Medulla oblongata (tissue), 1 donor: Measurements from ENCODE around the gene UBE2S.

ENCODE experiments used
- DNase-seq: peaks from one replicate; pipeline ENCODE4 v3.0.0-alpha.2; 2015; ENCODE audit errors: extremely low spot score

Gene UBE2S

GRCh38 chr19:55384131-55384919 lies 23.3 kb downstream of the UBE2S start, which contains the start of gene TMEM238:
TSS of gene TMEM238 (minus strand) at chr19:55384292. CDS start at chr19:55384259, 33 bp downstream.
- peak; percentile 19 for DNase-seq

- DNase-seq = peak; percentile 39
Measured at GRCh38 chr19:55383279-55384130, 24.1 kb downstream of the UBE2S start.

DNA sequence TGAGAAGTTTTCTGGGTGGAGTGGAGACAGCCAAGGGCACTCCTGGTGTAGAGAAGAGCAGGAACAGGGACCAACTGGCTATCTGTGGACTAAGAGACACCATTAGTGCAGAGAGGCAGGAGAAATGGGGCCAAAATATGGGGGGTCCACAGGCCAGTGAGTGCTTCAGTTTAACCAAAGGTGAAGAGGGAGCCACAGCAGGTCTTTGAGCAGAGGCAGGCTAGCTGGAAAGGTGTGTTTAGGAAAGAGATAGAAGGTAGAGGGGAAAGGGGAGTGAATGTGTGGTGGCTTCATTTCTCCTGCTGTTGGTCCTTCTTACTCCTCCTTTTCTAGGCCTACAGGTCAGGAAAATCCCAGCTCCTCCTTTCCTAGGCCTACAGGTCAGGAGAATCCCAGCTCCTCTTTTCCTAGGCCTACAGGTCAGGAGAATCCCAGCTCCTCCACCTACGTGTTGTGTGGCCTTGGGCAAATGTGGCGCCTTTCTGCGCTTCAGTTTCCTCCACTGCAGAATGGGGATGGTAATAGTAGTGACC lies 25.0 kb downstream of the UBE2S start:
- DNase-seq = no peak

DNA sequence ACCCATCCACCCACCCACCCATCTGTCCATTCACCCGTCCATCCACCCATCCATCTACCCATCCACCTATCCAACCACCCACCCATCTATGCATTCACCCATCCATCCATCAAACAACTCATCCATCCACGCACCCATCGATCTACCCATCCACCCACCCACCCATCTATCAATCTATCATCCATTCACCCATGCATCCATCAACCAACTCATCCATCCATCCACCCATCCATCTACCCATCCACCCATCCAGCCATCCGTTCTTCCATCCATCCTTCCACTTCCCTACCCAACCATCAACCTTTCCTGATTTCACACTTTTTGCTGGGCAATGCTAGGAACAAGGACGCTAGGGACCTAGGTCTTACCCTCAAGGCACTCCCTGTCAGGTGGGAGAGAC lies 25.6 kb downstream of the UBE2S start:
- DNase-seq = no peak

GRCh38 chr19:55379174-55379573 lies 28.4 kb downstream of the UBE2S start:
- no peak for DNase-seq

- DNase-seq = no peak
Measured at GRCh38 chr19:55377356-55378131, 30.0 kb downstream of the UBE2S start.

GRCh38 chr19:55376241-55376933 lies 31.2 kb downstream of the UBE2S start, which contains the start of gene TMEM190:
TSS of gene TMEM190 (plus strand) at chr19:55376826. CDS start at chr19:55376854, 28 bp downstream.
- no peak for DNase-seq

- DNase-seq = no peak
Measured at GRCh38 chr19:55373993-55374757, 33.4 kb downstream of the UBE2S start.

GRCh38 chr19:55373306-55373992 lies 34.1 kb downstream of the UBE2S start:
- DNase-seq = no peak

DNA sequence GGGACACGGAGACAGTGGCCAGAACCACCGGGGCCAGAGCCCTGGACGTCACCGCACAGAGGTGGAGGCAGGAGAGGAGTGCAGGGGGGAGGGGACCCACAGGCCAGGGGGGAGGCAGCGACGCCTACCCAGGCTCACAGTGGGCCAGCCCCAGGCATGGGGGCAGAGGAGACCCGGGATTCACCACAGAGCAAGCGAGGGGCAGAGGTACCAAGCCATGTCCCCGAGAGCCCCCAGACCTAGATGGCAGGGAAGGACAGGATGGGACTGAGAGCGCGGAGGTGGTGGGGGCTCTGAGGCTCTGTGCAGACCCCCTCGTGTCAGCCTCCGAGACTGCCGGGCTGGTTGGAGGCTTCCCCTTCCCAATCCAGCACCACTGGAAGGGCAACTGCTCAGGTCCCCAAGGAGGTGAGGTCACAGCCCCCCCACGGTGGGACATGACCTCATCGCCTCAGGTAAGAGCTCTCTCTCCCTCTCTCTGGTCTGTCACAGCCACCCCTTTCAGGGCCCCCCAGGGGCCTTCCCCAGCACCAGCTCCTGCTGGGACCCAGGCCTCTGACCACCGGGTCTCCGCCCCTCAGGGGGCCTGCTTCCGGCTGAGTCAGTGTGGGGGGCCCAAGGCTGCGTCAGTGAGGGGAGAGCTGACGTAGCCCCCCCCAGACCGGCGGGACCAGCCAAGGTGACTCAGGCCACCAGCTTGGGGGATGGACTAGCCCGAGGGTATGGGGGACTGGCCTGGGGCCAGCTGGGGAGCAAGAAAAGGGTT lies 35.1 kb downstream of the UBE2S start:
- no peak for DNase-seq

- no peak for DNase-seq
Measured at GRCh38 chr19:55370305-55370988, 37.1 kb downstream of the UBE2S start, which contains the start of gene IL11. TSS of gene IL11 (minus strand) at chr19:55370463. CDS start at chr19:55370310, 153 bp downstream.

- no peak for DNase-seq
Measured at GRCh38 chr19:55369653-55370304, 37.8 kb downstream of the UBE2S start.

DNA sequence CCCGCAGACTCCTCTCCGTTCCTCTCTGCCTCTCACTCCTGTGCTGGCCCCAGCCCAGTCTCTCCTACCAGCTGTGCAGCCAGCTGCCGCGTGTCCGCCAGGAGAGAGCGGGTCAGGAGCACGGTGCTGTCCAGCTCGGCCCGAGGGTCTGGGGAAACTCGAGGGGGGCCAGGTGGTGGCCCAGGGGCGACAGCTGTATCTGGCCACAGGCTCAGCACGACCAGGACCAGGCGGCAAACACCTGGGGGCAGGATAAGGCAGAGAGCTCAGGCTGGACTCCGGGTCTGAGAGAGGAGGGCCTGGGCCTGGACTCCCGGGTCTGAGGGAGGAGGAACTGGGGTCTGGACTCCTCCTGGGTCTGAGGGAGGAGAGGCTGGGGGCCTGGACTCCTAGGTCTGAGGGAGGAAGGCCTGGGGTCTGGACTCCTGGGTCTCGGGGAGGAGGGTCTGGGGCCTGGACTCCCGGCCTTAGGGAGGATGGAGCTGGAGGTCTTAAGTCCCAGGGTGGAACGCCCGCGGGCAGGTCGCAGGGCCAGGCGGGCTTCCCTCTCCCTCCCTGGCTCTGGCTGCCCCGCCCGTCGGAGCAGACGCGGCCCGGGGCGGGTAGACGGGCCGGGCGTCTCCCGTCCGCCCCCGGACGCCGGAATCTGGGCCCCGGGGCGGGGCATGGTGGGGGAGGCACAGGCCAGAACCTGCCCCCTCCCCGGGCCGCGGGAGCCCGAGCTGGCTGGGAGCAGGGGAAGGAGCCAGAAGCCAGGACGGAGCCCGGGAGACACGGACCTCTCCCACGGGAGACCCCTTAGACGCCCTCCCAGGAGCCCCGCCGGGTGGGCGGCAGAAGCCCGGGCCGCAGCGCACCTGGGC lies 38.7 kb downstream of the UBE2S start:
- no peak for DNase-seq

DNA sequence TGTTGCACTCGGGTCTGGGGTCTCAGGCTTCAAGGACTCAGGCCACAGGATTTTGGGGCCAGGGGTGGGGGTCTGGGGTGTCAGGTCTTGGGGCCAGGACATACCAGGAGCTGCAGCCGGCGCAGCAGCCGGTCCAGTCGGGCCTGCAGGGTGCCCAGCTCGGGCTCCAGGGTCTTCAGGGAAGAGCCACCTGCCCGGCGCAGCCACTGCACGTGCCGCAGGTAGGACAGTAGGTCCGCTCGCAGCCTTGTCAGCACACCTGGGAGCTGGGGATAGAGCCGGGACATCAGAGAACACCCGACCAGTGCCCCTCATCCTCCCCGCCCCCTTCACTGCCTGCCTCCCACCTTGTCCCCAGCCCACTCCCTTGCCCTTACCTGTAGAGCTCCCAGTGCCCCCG lies 39.5 kb downstream of the UBE2S start:
- no peak for DNase-seq

GRCh38 chr19:55366790-55367189 lies 40.8 kb downstream of the UBE2S start:
- DNase-seq = no peak

DNA sequence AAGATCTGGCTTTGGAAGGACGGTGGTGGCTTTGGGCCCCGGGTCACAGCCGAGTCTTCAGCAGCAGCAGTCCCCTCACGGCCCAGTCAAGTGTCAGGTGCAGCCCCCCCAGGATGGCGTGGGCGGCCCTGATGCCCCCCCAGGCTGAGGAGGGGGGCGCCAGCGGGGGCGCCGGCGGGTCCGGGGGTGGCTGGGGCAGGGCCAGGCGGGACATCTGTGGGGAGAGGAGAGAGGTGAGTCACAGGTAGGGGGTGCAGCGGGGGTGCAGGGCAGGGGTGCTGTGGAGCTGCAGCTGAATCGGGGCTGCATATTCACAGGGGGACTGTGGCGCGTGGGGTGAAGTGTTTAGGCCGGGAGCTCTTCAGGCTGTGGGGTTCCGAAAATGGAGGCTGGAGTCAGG lies 41.6 kb downstream of the UBE2S start:
- no peak for DNase-seq

DNA sequence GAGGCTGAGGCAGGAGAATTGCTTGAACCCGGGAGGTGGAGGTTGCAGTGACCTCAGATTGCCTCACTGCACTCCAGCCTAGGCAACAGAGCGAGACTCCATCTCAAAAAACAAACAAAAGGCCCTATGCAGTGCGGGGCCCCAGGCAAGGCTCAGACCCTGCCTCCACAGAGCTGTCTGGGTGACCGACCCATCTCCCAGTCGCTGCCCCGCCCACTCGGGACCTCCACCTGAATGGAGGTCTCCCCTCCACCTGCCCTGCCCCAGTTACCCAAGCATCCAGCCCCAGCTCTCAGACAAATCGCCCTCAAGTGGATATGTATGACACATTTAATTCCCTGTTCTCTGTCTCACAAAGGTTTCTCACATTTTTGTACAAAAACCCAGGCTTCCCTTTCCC lies 42.3 kb downstream of the UBE2S start:
- DNase-seq = no peak
